ENCODE data around the gene CDRT15L2.
"Not testable (repeated sequence)": the region's sequence is repeated elsewhere in the genome, so short reads cannot be mapped to it uniquely, and the experiment has no call there.

GRCh38 chr17:20532544-20533090 lies 46.9 kb upstream of the CDRT15L2 start:
- TF ChIP-seq POLR2A (IDR thresholded peaks at IDR 0.05) = not testable (repeated sequence)
- TF ChIP-seq, protein P1, sequence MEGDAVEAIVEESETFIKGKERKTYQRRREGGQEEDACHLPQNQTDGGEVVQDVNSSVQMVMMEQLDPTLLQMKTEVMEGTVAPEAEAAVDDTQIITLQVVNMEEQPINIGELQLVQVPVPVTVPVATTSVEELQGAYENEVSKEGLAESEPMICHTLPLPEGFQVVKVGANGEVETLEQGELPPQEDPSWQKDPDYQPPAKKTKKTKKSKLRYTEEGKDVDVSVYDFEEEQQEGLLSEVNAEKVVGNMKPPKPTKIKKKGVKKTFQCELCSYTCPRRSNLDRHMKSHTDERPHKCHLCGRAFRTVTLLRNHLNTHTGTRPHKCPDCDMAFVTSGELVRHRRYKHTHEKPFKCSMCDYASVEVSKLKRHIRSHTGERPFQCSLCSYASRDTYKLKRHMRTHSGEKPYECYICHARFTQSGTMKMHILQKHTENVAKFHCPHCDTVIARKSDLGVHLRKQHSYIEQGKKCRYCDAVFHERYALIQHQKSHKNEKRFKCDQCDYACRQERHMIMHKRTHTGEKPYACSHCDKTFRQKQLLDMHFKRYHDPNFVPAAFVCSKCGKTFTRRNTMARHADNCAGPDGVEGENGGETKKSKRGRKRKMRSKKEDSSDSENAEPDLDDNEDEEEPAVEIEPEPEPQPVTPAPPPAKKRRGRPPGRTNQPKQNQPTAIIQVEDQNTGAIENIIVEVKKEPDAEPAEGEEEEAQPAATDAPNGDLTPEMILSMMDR (IDR thresholded peaks at IDR 0.05) = not testable (repeated sequence)
